SU-DHL-6 (cell line): ENCODE data around the gene CORO2A.

Experiments used
- H2AFZ ChIP-seq: fragments of 200-600 bp; sonication (generic); 2 replicates; pipeline ENCODE4 v1.6.1; 2014; ENCODE audit warnings: low read depth, mild to moderate bottlenecking, moderate library complexity, mixed read lengths, antibody characterized with exemption, low read length; ENCODE audit not compliant: severe bottlenecking
- H3F3A ChIP-seq: fragments of 200-600 bp; shearing (Covaris generic); 2 replicates; pipeline ENCODE4 v1.6.0; 2016; ENCODE audit warnings: antibody characterized with exemption, mild to moderate bottlenecking; ENCODE audit not compliant: insufficient read depth
- H3K27ac ChIP-seq: fragments of 200-600 bp; sonication (generic); 2 replicates; pipeline ENCODE4 v1.5.1; 2016; ENCODE audit warnings: low read depth, mild to moderate bottlenecking, low read length, moderate library complexity, mixed read lengths
- H3K27me3 ChIP-seq: fragments of 200-600 bp; sonication (generic), shearing (Covaris generic); 2 replicates; pipeline ENCODE4 v1.6.0; 2014; ENCODE audit warnings: mild to moderate bottlenecking, low read length
- H3K36me3 ChIP-seq: fragments of 200-600 bp; sonication (generic); 2 replicates; pipeline ENCODE4 v1.6.1; 2014; ENCODE audit warnings: mild to moderate bottlenecking, low read length, mixed read lengths
- H3K4me2 ChIP-seq: fragments of 300-600, 200-600 bp; shearing (Covaris generic), sonication (generic); 2 replicates; pipeline ENCODE4 v1.6.0; 2014; ENCODE audit warnings: low read length, low read depth, mild to moderate bottlenecking; ENCODE audit not compliant: poor library complexity, severe bottlenecking
- H3K4me3 ChIP-seq: fragments of 200-600 bp; sonication (generic); 2 replicates; pipeline ENCODE4 v1.5.1; 2014; ENCODE audit warnings: antibody characterized with exemption, low read length, mild to moderate bottlenecking, mixed read lengths; ENCODE audit not compliant: insufficient read depth, poor library complexity, severe bottlenecking
- H3K79me2 ChIP-seq: fragments of 200-600 bp; sonication (generic); 2 replicates; pipeline ENCODE4 v1.6.1; 2014; ENCODE audit warnings: mild to moderate bottlenecking, low read length, moderate library complexity; ENCODE audit not compliant: insufficient read depth
- H3K9ac ChIP-seq: fragments of 200-600 bp; sonication (generic); 2 replicates; pipeline ENCODE4 v1.7.0; 2014; ENCODE audit warnings: mild to moderate bottlenecking, low read length
- H3K9me2 ChIP-seq: fragments of 200-600 bp; sonication (generic); replicated peaks from 2 replicates; pipeline ENCODE4 v1.6.1; 2014; ENCODE audit warnings: low read length; ENCODE audit not compliant: insufficient read depth
- H3K9me3 ChIP-seq: fragments of 200-600 bp; sonication (generic); 2 replicates; pipeline ENCODE4 v1.6.1; 2014; ENCODE audit warnings: low read length, mixed read lengths; ENCODE audit not compliant: insufficient read depth
- H4K20me1 ChIP-seq: fragments of 200-600 bp; sonication (generic); 2 replicates; pipeline ENCODE4 v1.6.1; 2014; ENCODE audit warnings: low read depth, mild to moderate bottlenecking, antibody characterized with exemption, low read length, moderate library complexity, mixed read lengths
- EZH2phosphoT487 ChIP-seq: fragments of 200-600 bp; sonication (generic), shearing (Covaris generic); conservative IDR thresholded peaks from 2 replicates; pipeline ENCODE4 v1.6.1; 2018; ENCODE audit warnings: mild to moderate bottlenecking, antibody characterized with exemption, low read length, moderate library complexity, mixed read lengths
- TF ChIP-seq, protein P1 (sequence below): fragments of 200-600 bp; sonication (generic); IDR thresholded peaks from one replicate; pipeline ENCODE4 v1.5.1; 2017; ENCODE audit warnings: antibody characterized with exemption, mild to moderate bottlenecking, low read length, moderate library complexity; ENCODE audit not compliant: insufficient read depth, poor library complexity, severe bottlenecking

The CORO2A gene

DNA sequence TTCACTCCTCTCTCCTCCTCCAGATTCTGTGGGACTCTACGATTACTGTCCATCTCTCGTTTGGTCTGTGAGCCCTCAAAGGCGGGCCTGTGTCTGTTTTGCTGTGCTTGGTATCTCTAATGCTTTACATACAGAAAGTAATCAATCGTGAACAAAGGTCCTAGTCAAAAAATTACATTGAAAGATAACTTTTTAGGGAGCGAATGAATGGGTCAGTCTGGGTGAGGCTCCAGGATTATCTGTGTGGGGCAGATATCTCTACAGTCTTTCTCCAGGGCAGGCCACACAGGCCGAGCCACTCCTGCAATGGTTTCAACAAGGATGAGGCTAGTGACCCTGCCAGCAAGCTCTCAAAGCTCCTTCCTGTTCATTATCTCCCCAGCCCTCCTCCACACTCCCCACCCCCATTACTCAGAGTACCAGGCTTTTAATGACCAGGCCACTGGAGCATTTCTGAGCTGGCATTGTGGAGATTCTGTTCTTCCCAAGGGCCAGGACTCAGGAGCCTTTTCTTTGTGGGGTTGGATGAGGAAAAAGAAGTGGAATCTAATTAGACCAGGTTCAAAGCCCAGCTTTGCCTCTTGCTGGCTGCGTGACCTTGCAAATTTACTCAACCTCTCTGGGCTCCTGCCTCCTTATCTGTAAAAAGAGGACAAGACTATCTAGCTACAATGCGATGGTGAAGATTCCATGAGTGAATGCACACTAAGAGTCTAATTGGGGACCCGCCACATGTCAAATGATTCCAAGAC, 10.2 kb downstream of the CORO2A start:
- no peaks in the 10 kb centered on the region for H3K9me3 ChIP-seq
- H3K36me3 ChIP-seq: no peaks in the 10 kb centered on the region
- no peaks in the 10 kb centered on the region for H3K79me2 ChIP-seq
- H4K20me1 ChIP-seq: no peaks in the 10 kb centered on the region
- no peak for TF ChIP-seq EZH2phosphoT487
- TF ChIP-seq, protein P1, sequence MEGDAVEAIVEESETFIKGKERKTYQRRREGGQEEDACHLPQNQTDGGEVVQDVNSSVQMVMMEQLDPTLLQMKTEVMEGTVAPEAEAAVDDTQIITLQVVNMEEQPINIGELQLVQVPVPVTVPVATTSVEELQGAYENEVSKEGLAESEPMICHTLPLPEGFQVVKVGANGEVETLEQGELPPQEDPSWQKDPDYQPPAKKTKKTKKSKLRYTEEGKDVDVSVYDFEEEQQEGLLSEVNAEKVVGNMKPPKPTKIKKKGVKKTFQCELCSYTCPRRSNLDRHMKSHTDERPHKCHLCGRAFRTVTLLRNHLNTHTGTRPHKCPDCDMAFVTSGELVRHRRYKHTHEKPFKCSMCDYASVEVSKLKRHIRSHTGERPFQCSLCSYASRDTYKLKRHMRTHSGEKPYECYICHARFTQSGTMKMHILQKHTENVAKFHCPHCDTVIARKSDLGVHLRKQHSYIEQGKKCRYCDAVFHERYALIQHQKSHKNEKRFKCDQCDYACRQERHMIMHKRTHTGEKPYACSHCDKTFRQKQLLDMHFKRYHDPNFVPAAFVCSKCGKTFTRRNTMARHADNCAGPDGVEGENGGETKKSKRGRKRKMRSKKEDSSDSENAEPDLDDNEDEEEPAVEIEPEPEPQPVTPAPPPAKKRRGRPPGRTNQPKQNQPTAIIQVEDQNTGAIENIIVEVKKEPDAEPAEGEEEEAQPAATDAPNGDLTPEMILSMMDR: no peak
- H3K4me3 ChIP-seq: no peak overlapping the region
- no peak overlapping the region for H3K27ac ChIP-seq
- H2AFZ ChIP-seq: no peak overlapping the region
- no peaks in the 10 kb centered on the region for H3K27me3 ChIP-seq
- H3K9me2 ChIP-seq: no peaks in the 10 kb centered on the region
- H3K9ac ChIP-seq: no peak overlapping the region
- no peaks in the 10 kb centered on the region for H3F3A ChIP-seq
- H3K4me2 ChIP-seq: no peak overlapping the region

DNA sequence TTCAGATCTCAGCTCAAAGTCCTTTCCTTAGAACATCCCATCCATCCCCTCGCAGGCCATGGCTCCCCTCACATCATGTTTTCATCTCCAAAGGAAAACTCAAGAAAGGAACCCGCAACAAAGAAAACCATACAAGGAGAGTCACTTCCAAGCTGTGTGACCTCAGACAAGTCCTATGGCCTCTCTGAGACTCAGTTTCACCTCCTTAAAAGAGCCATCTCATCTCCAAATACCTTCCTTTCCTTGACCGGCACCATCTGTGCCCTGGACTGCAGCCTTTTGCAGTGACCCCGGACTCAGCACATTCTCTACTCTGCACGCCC, 10.7 kb downstream of the CORO2A start:
- Histone ChIP-seq H3K9ac (no peak overlapping the region), H3K4me3 (no peak overlapping the region), H3K9me2 (no peaks in the 10 kb centered on the region), H4K20me1 (no peaks in the 10 kb centered on the region), H3F3A (no peaks in the 10 kb centered on the region), H3K4me2 (no peak overlapping the region), H3K79me2 (no peaks in the 10 kb centered on the region), H3K27me3 (no peaks in the 10 kb centered on the region), H3K9me3 (no peaks in the 10 kb centered on the region), H2AFZ (no peak overlapping the region), H3K27ac (no peak overlapping the region), H3K36me3 (no peaks in the 10 kb centered on the region)
- no peak for TF ChIP-seq EZH2phosphoT487
- TF ChIP-seq, protein P1: no peak

DNA sequence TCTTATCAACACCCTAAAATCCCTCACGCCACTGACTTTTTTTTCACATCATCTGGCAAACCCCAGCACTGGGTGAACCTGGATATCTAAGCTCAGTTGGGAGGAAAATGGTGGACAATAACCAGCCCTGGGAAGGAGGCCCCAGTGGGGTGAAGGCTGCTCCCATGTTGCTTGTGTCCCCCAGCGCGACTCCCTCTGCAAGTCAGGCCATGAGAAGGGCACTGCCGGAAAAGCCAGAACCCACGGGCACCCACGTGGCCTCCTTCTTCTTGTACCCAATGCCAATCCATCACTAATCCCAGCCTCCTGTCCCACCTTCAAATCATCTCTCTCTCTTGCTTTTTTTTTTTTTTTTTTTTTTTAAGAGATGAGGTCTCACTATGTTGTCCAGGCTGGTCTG, 11.4 kb downstream of the CORO2A start:
- no peaks in the 10 kb centered on the region for H3F3A ChIP-seq
- H2AFZ ChIP-seq: no peak overlapping the region
- no peaks in the 10 kb centered on the region for H3K79me2 ChIP-seq
- TF ChIP-seq, protein P1: no peak
- TF ChIP-seq EZH2phosphoT487: no peak
- no peak overlapping the region for H3K27ac ChIP-seq
- H3K9me2 ChIP-seq: no peaks in the 10 kb centered on the region
- no peak overlapping the region for H3K9ac ChIP-seq
- H3K27me3 ChIP-seq: no peaks in the 10 kb centered on the region
- no peak overlapping the region for H3K4me3 ChIP-seq
- no peaks in the 10 kb centered on the region for H3K36me3 ChIP-seq
- H3K9me3 ChIP-seq: no peaks in the 10 kb centered on the region
- no peak overlapping the region for H3K4me2 ChIP-seq
- no peaks in the 10 kb centered on the region for H4K20me1 ChIP-seq
